Measurements from ENCODE around the gene SPIRE2. TPM values are rescaled to one million over a fixed set of nuclear protein-coding genes. Genes with fewer than 3 reads are reported as not detected.

Gene SPIRE2
- total and polyA plus RNA-seq, 2 of the 4 experiments (the other 2 are of a cell fraction) = 0.72 to 1.9 TPM

DNA sequence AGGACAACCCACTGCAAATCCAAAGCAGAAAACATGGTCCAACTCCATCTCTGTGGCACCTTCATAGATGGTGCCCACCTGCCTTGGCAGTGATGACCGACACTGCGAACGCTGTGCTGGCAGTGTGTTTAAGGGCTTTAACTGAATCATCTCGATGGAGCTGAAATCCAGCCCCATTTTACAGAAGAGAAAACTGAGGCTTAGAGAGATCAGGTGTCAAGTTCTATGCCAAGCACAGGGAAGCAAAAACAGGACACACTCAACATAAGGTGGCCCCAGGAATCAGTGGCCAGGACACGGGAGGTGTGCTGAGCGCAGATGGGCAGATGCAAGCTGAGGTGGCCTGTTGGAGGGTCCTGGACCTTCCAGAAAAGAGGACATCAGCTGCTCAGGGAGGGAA is 34.5 kb downstream of the SPIRE2 start:
- no peak for ATAC-seq (ENCODE audit: low read depth)
- WGBS, 2 experiments (ENCODE audit: extremely low coverage in 2 of 2, insufficient read length in 1 of 2) = 90% methylated on average over 3 of the region's 6 CpGs; no CpG with 5 or more reads in 1 of the 2 experiments
- H2AK9ac ChIP-seq (replicated peaks; ENCODE audit: low read depth, low read length, poor library complexity) = no peak overlapping the region
- H3K9me1 ChIP-seq (ENCODE audit: insufficient read depth, low read length) = peaks cover 3% of the 10 kb centered on the region
- H4K8ac ChIP-seq (ENCODE audit: low read depth in 2 of 2, low read length in 2 of 2) = no peak overlapping the region
- H3K27ac ChIP-seq (ENCODE audit: insufficient read depth, low read length) = no peak overlapping the region
- H3K4me3 ChIP-seq (ENCODE audit: insufficient read depth, low read depth, low read length) = no peak overlapping the region
- BruUV-seq (replicated peaks) = no TSS peak
- H4K5ac ChIP-seq (ENCODE audit: low read depth, low read length) = no peak overlapping the region
- H3K9ac ChIP-seq (ENCODE audit: low read depth, low read length) = no peak overlapping the region
- no peak overlapping the region for H3K56ac ChIP-seq (ENCODE audit: extremely low read depth, insufficient read depth, low read length)
- no peak overlapping the region for H2BK120ac ChIP-seq (ENCODE audit: low read depth, low read length)
- H3K4ac ChIP-seq (ENCODE audit: low read depth, low read length) = no peak overlapping the region
- H3K36me3 ChIP-seq (ENCODE audit: control insufficient read depth, insufficient read depth, low read length) = no peaks in the 10 kb centered on the region
- intact Hi-C loops (cut with micrococcal nuclease) (loop anchor here (5.0 kb wide), 1 partner anchor 140 kb away; the partner anchor contains the start of genes VPS9D1 and ZNF276), dilution Hi-C loops (cut with HindIII; ENCODE audit: low sequenced_read_pairs, unreplicated experiment) (no loop called here), in situ Hi-C loops (cut with MboI; ENCODE audit: low sequenced_read_pairs) (no loop called here)
- no peak overlapping the region for H3K14ac ChIP-seq (replicated peaks; ENCODE audit: low read depth, low read length)
- H3K23ac ChIP-seq (ENCODE audit: low read depth, low read length) = 0 out of 2 replicates have a peak overlapping the region, but pooled peaks have one; percentile 59
- no peak overlapping the region for H2BK5ac ChIP-seq (ENCODE audit: low read depth, low read length, poor library complexity, severe bottlenecking)
- H3K4me2 ChIP-seq (ENCODE audit: low read depth, low read length) = no peak overlapping the region
- ChIA-PET POLR2A (ENCODE audit: unreplicated experiment) (no interaction called here), CTCF (interaction anchor here (4.2 kb wide), 1 partner anchor 162 kb away, joined by 19 read pairs; the partner anchor contains the start of gene SPATA2L)
- no peak for DNase-seq
- H2AFZ ChIP-seq (replicated peaks; ENCODE audit: low read length, poor library complexity) = peak overlapping the region; percentile 51
- no peak for TF ChIP-seq CHD1 (IDR thresholded peaks at IDR 0.05; ENCODE audit: low read depth, low read length)
- no peak for TF ChIP-seq ELK1 (IDR thresholded peaks at IDR 0.05; ENCODE audit: borderline replicate concordance, low read depth, low read length)
- TF ChIP-seq NFE2L2 (IDR thresholded peaks at IDR 0.05; ENCODE audit: low read depth, low read length) = no peak
- TF ChIP-seq RAD21 (IDR thresholded peaks at IDR 0.05; ENCODE audit: low read length) = no peak
- no peak for TF ChIP-seq CEBPB (IDR thresholded peaks at IDR 0.05; ENCODE audit: low read depth, low read length)
- no peak for TF ChIP-seq RFX5 (IDR thresholded peaks at IDR 0.05; ENCODE audit: low read depth, low read length)
- TF ChIP-seq MAZ (IDR thresholded peaks at IDR 0.05; ENCODE audit: borderline replicate concordance, low read depth, low read length) = no peak
- TF ChIP-seq, protein P1, sequence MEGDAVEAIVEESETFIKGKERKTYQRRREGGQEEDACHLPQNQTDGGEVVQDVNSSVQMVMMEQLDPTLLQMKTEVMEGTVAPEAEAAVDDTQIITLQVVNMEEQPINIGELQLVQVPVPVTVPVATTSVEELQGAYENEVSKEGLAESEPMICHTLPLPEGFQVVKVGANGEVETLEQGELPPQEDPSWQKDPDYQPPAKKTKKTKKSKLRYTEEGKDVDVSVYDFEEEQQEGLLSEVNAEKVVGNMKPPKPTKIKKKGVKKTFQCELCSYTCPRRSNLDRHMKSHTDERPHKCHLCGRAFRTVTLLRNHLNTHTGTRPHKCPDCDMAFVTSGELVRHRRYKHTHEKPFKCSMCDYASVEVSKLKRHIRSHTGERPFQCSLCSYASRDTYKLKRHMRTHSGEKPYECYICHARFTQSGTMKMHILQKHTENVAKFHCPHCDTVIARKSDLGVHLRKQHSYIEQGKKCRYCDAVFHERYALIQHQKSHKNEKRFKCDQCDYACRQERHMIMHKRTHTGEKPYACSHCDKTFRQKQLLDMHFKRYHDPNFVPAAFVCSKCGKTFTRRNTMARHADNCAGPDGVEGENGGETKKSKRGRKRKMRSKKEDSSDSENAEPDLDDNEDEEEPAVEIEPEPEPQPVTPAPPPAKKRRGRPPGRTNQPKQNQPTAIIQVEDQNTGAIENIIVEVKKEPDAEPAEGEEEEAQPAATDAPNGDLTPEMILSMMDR (conservative IDR thresholded peaks at IDR 0.05; ENCODE audit: low read depth, low read length) = no peak
- TF ChIP-seq POLR2A (IDR thresholded peaks at IDR 0.05; ENCODE audit: low read depth, low read length) = no peak
- TF ChIP-seq FOS (IDR thresholded peaks at IDR 0.05; ENCODE audit: low read depth, low read length) = no peak
- no peak for TF ChIP-seq BHLHE40 (IDR thresholded peaks at IDR 0.05; ENCODE audit: low read depth, low read length)
- no peak for TF ChIP-seq SMC3 (IDR thresholded peaks at IDR 0.05; ENCODE audit: low read depth, low read length)
- no peak for TF ChIP-seq MAFK (IDR thresholded peaks at IDR 0.05; ENCODE audit: low read depth, low read length)
- TF ChIP-seq, protein P2, sequence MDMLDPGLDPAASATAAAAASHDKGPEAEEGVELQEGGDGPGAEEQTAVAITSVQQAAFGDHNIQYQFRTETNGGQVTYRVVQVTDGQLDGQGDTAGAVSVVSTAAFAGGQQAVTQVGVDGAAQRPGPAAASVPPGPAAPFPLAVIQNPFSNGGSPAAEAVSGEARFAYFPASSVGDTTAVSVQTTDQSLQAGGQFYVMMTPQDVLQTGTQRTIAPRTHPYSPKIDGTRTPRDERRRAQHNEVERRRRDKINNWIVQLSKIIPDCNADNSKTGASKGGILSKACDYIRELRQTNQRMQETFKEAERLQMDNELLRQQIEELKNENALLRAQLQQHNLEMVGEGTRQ (IDR thresholded peaks at IDR 0.05; ENCODE audit: low read depth, low read length) = no peak
- no peak for TF ChIP-seq RCOR1 (IDR thresholded peaks at IDR 0.05; ENCODE audit: insufficient replicate concordance, low read length)
- no peak for TF ChIP-seq MXI1 (IDR thresholded peaks at IDR 0.05; ENCODE audit: borderline replicate concordance, low read depth, low read length)
- no peak overlapping the region for H4K91ac ChIP-seq (ENCODE audit: insufficient read depth, low read depth, low read length)
- H3K9me3 ChIP-seq (ENCODE audit: control insufficient read depth, insufficient read depth, low read length) = 0 out of 2 replicates have a peak, but pooled peaks cover 2% of the 10 kb centered on the region
- no peak overlapping the region for H3K18ac ChIP-seq (ENCODE audit: low read depth, low read length)
- no peak overlapping the region for H2BK20ac ChIP-seq (ENCODE audit: low read depth, low read length)
- H2AK5ac ChIP-seq (ENCODE audit: low read depth, low read length) = no peak overlapping the region
- 0 out of 2 replicates have a peak, but pooled peaks cover 8% of the 10 kb centered on the region for H4K20me1 ChIP-seq (ENCODE audit: insufficient read depth, low read length)
- no peaks in the 10 kb centered on the region; a peak in 1 of 4 replicates for H3K79me1 ChIP-seq (ENCODE audit: low read depth in 1 of 2, low read length in 2 of 2)
- H3K4me1 ChIP-seq (ENCODE audit: control insufficient read depth, insufficient read depth, low read length) = peaks cover 6% of the 10 kb centered on the region
- H2BK15ac ChIP-seq (ENCODE audit: low read depth, low read length) = no peak overlapping the region
- no peaks in the 10 kb centered on the region for H3K27me3 ChIP-seq (ENCODE audit: control insufficient read depth, insufficient read depth, low read length)

Data from IMR-90 (cell line).